DND-41 (cell line): ENCODE results near the gene GNGT1.

Experiments
- CTCF ChIP-seq: IDR thresholded peaks from 2 replicates; pipeline ENCODE4 v1.5.1; 2012; ENCODE audit warnings: borderline replicate concordance, low read length, moderate library complexity, mild to moderate bottlenecking; ENCODE audit not compliant: poor library complexity, severe bottlenecking; ENCODE audit errors: extremely low read depth
- EZH2 ChIP-seq: IDR thresholded peaks from 3 replicates; pipeline ENCODE4 v1.6.1; 2012; ENCODE audit warnings: borderline replicate concordance, low read depth, mild to moderate bottlenecking, moderate library complexity, low read length, inconsistent platforms; ENCODE audit not compliant: severe bottlenecking

- TF ChIP-seq CTCF (no peak), EZH2 (no peak)
These were observed 21.8 kb upstream of the GNGT1 start for GRCh38 chr7:93884541-93884940.
